NT2/D1 (cell line): ENCODE measurements around the gene ADGRA3.

Source experiments
- SUZ12 ChIP-seq: IDR thresholded peaks from 2 replicates; pipeline ENCODE4 v1.6.1; 2011; ENCODE audit not compliant: insufficient read length, insufficient read depth; ENCODE audit errors: extremely low read depth
- YY1 ChIP-seq: IDR thresholded peaks from 2 replicates; pipeline ENCODE4 v1.6.1; 2011; ENCODE audit not compliant: insufficient read length, insufficient read depth
- ZNF274 ChIP-seq: IDR thresholded peaks from 2 replicates; pipeline ENCODE4 v1.6.1; 2011; ENCODE audit warnings: mild to moderate bottlenecking, low read depth, low read length

DNA sequence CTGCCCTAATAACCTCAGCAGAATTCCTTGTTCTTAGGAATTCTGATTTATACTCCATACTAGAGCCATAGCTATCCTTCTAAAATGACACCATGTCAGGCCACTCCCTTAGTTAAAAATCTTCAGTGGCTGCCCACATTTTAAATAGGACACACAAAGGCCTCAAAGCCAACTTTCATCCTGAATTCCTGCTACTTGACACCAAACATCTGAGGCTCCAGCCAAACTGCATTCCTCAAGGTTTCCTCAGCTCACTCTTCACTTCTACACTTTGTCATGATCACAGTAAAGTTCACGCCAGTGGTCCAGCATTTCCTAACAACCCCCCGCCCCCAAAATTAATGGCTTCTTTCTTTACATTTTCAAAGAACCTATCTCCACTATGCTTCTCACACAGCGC is 124.3 kb downstream of the ADGRA3 start:
- TF ChIP-seq SUZ12 (no peak), YY1 (no peak), ZNF274 (no peak)
